Brain microvascular endothelial cell (primary cell): ENCODE measurements around the gene APLP2.

Source experiments
- DNase-seq: peaks from one replicate; pipeline ENCODE4 v3.0.0-alpha.2; 2020
- H3K27ac ChIP-seq: fragments of 250-450 bp; sonication (Bioruptor Pico); 2 replicates; pipeline ENCODE4 v1.5.1; 2020; ENCODE audit warnings: mild to moderate bottlenecking, moderate library complexity
- H3K27me3 ChIP-seq: fragments of 250-450 bp; sonication (Bioruptor Pico); replicated peaks from 2 replicates; pipeline ENCODE4 v1.5.1; 2020; ENCODE audit warnings: mild to moderate bottlenecking
- H3K36me3 ChIP-seq: fragments of 250-450 bp; sonication (Bioruptor Pico); replicated peaks from 2 replicates; pipeline ENCODE4 v1.5.1; 2020; ENCODE audit warnings: mild to moderate bottlenecking
- H3K4me3 ChIP-seq: 2 replicates; pipeline ENCODE4 v1.5.1; 2011; ENCODE audit warnings: low read depth, mild to moderate bottlenecking, control low read depth, low read length, moderate library complexity
- CTCF ChIP-seq: IDR thresholded peaks from 2 replicates; pipeline ENCODE4 v1.5.1; 2011; ENCODE audit warnings: low read depth, mild to moderate bottlenecking, moderate library complexity, low read length, control low read depth, inconsistent platforms; ENCODE audit errors: missing control alignments
- in situ Hi-C: cut with HindIII; loops from 2 replicates; pipeline ENCODE4 v1.10.0; 2017; ENCODE audit warnings: low sequenced_read_pairs, low pct_ligation_motif_present

The APLP2 gene

GRCh38 chr11:130099356-130099755, 29.7 kb downstream of the APLP2 start:
- Histone ChIP-seq H3K27me3 (no peaks in the 10 kb centered on the region), H3K4me3 (no peak overlapping the region), H3K27ac (no peak overlapping the region), H3K36me3 (no peaks in the 10 kb centered on the region)
- no peak for TF ChIP-seq CTCF
- no peak for DNase-seq
- in situ Hi-C loops, result no loop called here

DNA sequence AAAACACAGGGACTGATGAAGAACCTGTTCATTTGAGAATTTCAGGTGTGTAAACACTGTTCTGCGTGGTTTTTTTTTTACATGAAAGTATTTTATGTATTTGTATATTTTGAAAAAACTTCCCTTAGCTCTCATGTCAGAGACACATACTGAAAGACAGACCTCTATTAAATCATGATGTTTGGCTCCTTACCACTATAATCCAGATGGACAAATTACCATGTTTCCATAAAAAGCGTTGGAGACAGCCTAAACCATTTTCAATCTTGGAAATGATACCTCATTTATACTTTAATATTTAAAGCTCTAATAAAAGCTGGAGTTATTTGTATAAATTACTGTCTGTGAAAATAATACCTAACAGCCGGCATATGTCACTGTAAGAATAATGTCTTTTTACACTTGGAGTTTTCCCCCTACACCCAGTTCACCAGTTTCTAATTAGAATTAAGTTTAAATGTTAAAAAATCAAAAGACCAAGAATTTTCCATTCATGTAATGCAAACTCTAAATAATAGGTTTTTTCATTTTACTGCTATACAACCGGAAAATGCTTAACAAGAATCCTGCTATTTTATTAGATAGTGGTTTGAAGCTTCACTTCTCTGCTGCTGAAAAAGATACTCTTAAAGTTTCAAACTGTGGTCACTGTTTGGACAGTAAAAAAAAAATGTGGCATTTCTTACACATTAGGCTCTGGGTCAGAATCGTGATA, 30.8 kb downstream of the APLP2 start:
- TF ChIP-seq CTCF, result no peak
- no peak overlapping the region for H3K4me3 ChIP-seq
- no peak for DNase-seq
- in situ Hi-C loops, result no loop called here
- H3K27ac ChIP-seq, result no peak overlapping the region
- no peaks in the 10 kb centered on the region for H3K36me3 ChIP-seq
- no peaks in the 10 kb centered on the region for H3K27me3 ChIP-seq

GRCh38 chr11:130101661-130102060, 32.0 kb downstream of the APLP2 start:
- H3K27ac ChIP-seq, result no peak overlapping the region
- no peak for DNase-seq

DNA sequence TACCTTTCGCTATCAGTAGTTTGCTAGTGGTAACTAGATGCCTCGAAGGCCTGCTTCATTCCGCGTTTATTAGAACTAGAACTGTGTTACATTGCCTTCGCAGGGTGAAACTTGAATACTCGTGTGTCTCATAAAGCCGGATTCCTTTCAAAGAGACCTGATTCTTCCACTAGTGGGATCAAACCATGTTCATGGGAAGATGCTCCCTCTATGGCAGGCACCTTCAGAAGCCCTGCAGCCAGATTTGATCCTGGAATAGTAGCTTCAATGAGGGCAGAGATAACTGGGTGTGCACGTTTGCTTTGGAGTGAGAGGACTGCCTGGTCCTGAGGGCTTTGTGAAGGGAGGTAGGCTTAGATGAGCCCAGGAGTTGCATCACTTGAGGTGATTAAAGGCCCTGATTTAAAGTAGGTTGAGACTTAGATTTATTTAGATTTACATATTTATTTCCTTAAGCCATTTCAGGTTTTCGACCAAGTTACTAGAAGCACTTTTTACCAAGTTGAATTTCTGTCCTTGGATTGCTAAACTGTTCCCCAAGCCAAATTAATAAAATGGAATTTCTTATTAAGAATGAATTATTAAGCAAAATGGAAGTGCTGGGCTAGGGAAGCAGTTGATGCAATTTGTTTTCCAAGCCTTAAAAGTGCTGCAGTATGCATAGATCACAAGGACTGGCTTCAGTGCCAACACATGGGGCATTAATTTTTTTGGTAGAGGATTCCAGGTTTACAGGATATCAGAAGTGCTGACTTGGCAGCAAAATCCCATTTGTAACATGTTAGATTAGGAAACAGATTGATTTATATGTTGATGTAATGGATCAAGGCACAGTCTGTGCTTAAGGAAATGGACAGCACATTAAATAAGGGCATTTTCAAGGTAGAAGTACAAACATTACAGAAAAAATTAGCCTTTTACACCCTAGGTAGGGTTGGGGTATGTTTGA, 32.9 kb downstream of the APLP2 start:
- in situ Hi-C loops, result no loop called here
- no peak overlapping the region for H3K27ac ChIP-seq
- TF ChIP-seq CTCF, result no peak

More at GRCh38 chr11:130101661-130102060, 32.0 kb downstream of the APLP2 start:
- no peaks in the 10 kb centered on the region for H3K36me3 ChIP-seq
- H3K4me3 ChIP-seq, result no peak overlapping the region
- no peak for TF ChIP-seq CTCF
- in situ Hi-C loops, result no loop called here
- H3K27me3 ChIP-seq, result no peaks in the 10 kb centered on the region

GRCh38 chr11:130103296-130103814, 33.7 kb downstream of the APLP2 start:
- H3K27ac ChIP-seq, result no peak overlapping the region
- in situ Hi-C loops, result no loop called here

More for the DNA sequence above, 32.9 kb downstream of the APLP2 start:
- H3K4me3 ChIP-seq, result no peak overlapping the region
- no peak for DNase-seq
- no peaks in the 10 kb centered on the region for H3K27me3 ChIP-seq
- no peaks in the 10 kb centered on the region for H3K36me3 ChIP-seq

More at GRCh38 chr11:130103296-130103814, 33.7 kb downstream of the APLP2 start:
- no peak for TF ChIP-seq CTCF
- Histone ChIP-seq H3K27me3 (no peaks in the 10 kb centered on the region), H3K36me3 (no peaks in the 10 kb centered on the region), H3K4me3 (no peak overlapping the region)
- DNase-seq, result peak; percentile 95
